Motor neuron (in vitro differentiated cells): Measurements from ENCODE around the gene RNASE13. TPM values are rescaled to one million over a fixed set of nuclear protein-coding genes. Genes with fewer than 3 reads are reported as not detected.

Experiments used
- ATAC-seq, 8 experiments: fragments of 200-7000 bp; cut with Tn5 transposase; replicated peaks in 6 of 8; 2 replicates each; pipeline ENCODE4 v1.8.0; 2021; ENCODE audit warnings: mild to moderate bottlenecking in 8 of 8, moderate library complexity in 8 of 8
- H3K27ac ChIP-seq, 2 donors: fragments of 250-450 bp; sonication (Bioruptor Pico); 2 replicates each; pipeline ENCODE4 v1.9.0; 2021; ENCODE audit warnings: antibody characterized with exemption in 2 of 2, mild to moderate bottlenecking in 2 of 2, moderate library complexity in 1 of 2
- H3K4me1 ChIP-seq, 2 donors: fragments of 250-450 bp; sonication (Bioruptor Pico); replicated peaks in 1 of 2; 2 replicates each; pipeline ENCODE4 v1.6.1; 2021; ENCODE audit warnings: antibody characterized with exemption in 2 of 2, mild to moderate bottlenecking in 2 of 2, moderate library complexity in 1 of 2
- H3K4me3 ChIP-seq, 5 donors: fragments of 250-450 bp; sonication (Bioruptor Pico); 2 replicates each; pipeline ENCODE4 v1.9.0; 2021; ENCODE audit warnings: antibody characterized with exemption in 5 of 5, mild to moderate bottlenecking in 5 of 5, moderate library complexity in 4 of 5
- WGBS, 10 experiments: fragments of 450-650 bp; shearing (Covaris generic); methylation state at CpG; one replicate each; pipeline ENCODE4 v1.0.0; 2022; 5-methylcytosine and 5-hydroxymethylcytosine counted together
- in situ Hi-C, 9 experiments: fragments of 400-800 bp; cut with MboI; loops; one replicate each; pipeline ENCODE4 v1.15.0; 2021; ENCODE audit warnings: low sequenced_read_pairs in 9 of 9, low pct_unique_long_range_greater_than_20kb in 2 of 9; ENCODE audit not compliant: unreplicated experiment in 9 of 9
- total RNA-seq, 8 experiments: library from RNA; unstranded; fragments of 300-600 nt; gene quantifications; 2 replicates each; pipeline versions ENCODE4 v1.2.3 to v1.2.4, GENCODE V29; 2022

Gene RNASE13
- total RNA-seq: under 1 TPM in 3 of 8 experiments, not detected in 5; 0.17 to 0.90 (median 0.70) TPM

GRCh38 chr14:21034707-21035106 is at the start of gene RNASE13:
Gene RNASE13, minus strand, starts transcription at chr14:21034807. Its CDS starts 519 bp downstream, at chr14:21034288.
- H3K27ac ChIP-seq: no peak within 1 kb of the TSS
- H3K4me3 ChIP-seq: no peak within 1 kb of the TSS
- H3K4me1 ChIP-seq: no peaks in the 10 kb centered on the region
- in situ Hi-C loops: no loop called here
- 16 to 100% (median 33%) methylated on average over 1 to 5 of the region's 5 CpGs for WGBS, 10 experiments
- ATAC-seq: no peak

GRCh38 chr14:21084396-21084795 is 49.8 kb upstream of the RNASE13 start:
- 40 to 100% (median 100%) methylated on average over 1 to 2 of the region's 2 CpGs; no CpG with 5 or more reads in 2 of the 10 experiments for WGBS, 10 experiments
- in situ Hi-C loops: no loop called here
- Histone ChIP-seq H3K4me1 (peaks cover 17 to 18% of the 10 kb centered on the region in 2 donors), H3K4me3 (no peak overlapping the region), H3K27ac (no peak overlapping the region)
- no peak for ATAC-seq

GRCh38 chr14:21083565-21084325 is 49.1 kb upstream of the RNASE13 start:
- 50 to 100% (median 83%) methylated on average over 1 to 2 of the region's 11 CpGs; no CpG with 5 or more reads in 2 of the 10 experiments for WGBS, 10 experiments
- no peak overlapping the region for H3K27ac ChIP-seq
- H3K4me1 ChIP-seq: peaks cover 17 to 18% of the 10 kb centered on the region in 2 donors
- H3K4me3 ChIP-seq: no peak overlapping the region
- in situ Hi-C loops: no loop called here
- ATAC-seq: no peak

- ATAC-seq: no peak
- in situ Hi-C loops: no loop called here
- 60 to 100% (median 100%) methylated on average over 1 to 5 of the region's 30 CpGs; no CpG with 5 or more reads in 5 of the 10 experiments for WGBS, 10 experiments
Measured at GRCh38 chr14:21081521-21082142, 47.0 kb upstream of the RNASE13 start.

GRCh38 chr14:21078726-21079125 is 44.1 kb upstream of the RNASE13 start:
- ATAC-seq: no peak
- Histone ChIP-seq H3K4me1 (no peaks in the 10 kb centered on the region), H3K4me3 (no peak overlapping the region), H3K27ac (no peak overlapping the region)
- in situ Hi-C loops: no loop called here
- 67 to 93% (median 87%) methylated on average over 1 to 8 of the region's 10 CpGs; no CpG with 5 or more reads in 6 of the 10 experiments for WGBS, 10 experiments

More at GRCh38 chr14:21081521-21082142, 47.0 kb upstream of the RNASE13 start:
- no peak overlapping the region for H3K27ac ChIP-seq
- no peak overlapping the region for H3K4me3 ChIP-seq
- H3K4me1 ChIP-seq: peaks cover 2 to 4% of the 10 kb centered on the region in 2 donors

GRCh38 chr14:21078287-21078686 is 43.7 kb upstream of the RNASE13 start:
- WGBS, 10 experiments: 69 to 100% (median 92%) methylated on average over 2 to 3 of the region's 5 CpGs; no CpG with 5 or more reads in 6 of the 10 experiments
- in situ Hi-C loops: no loop called here
- no peak overlapping the region for H3K27ac ChIP-seq
- H3K4me3 ChIP-seq: no peak overlapping the region
- ATAC-seq: no peak
- H3K4me1 ChIP-seq: no peaks in the 10 kb centered on the region

GRCh38 chr14:21077672-21078071 is 43.1 kb upstream of the RNASE13 start:
- no peak for ATAC-seq
- Histone ChIP-seq H3K4me1 (no peaks in the 10 kb centered on the region), H3K4me3 (no peak overlapping the region), H3K27ac (no peak overlapping the region)
- in situ Hi-C loops: no loop called here
- WGBS, 10 experiments: 83 to 100% (median 92%) methylated on average over 1 to 2 of the region's 2 CpGs; no CpG with 5 or more reads in 4 of the 10 experiments

GRCh38 chr14:21075719-21076437 is 41.3 kb upstream of the RNASE13 start:
- H3K4me3 ChIP-seq: no peak overlapping the region
- ATAC-seq: no peak
- in situ Hi-C loops: no loop called here
- H3K4me1 ChIP-seq: peaks cover 6% of the 10 kb centered on the region in 2 donors
- no peak overlapping the region for H3K27ac ChIP-seq
- WGBS, 10 experiments: 60 to 100% (median 91%) methylated on average over 1 to 6 of the region's 9 CpGs

GRCh38 chr14:21074398-21075272 is 40.0 kb upstream of the RNASE13 start:
- in situ Hi-C loops: no loop called here
- no peak overlapping the region for H3K4me3 ChIP-seq
- no peak for ATAC-seq
- 88 to 100% (median 93%) methylated on average over 1 to 11 of the region's 26 CpGs; no CpG with 5 or more reads in 5 of the 10 experiments for WGBS, 10 experiments
- peaks cover 6% of the 10 kb centered on the region in 2 donors for H3K4me1 ChIP-seq
- no peak overlapping the region for H3K27ac ChIP-seq

GRCh38 chr14:21073921-21074320 is 39.3 kb upstream of the RNASE13 start:
- in situ Hi-C loops: no loop called here
- 85 to 100% (median 94%) methylated on average over 1 to 5 of the region's 9 CpGs; no CpG with 5 or more reads in 6 of the 10 experiments for WGBS, 10 experiments
- Histone ChIP-seq H3K4me1 (peaks cover 8 to 9% of the 10 kb centered on the region in 2 donors), H3K27ac (no peak overlapping the region), H3K4me3 (no peak overlapping the region)
- no peak for ATAC-seq

- WGBS, 10 experiments: 92 to 100% (median 93%) methylated on average over 1 to 8 of the region's 9 CpGs; no CpG with 5 or more reads in 5 of the 10 experiments
- Histone ChIP-seq H3K4me1 (peaks cover 11 to 16% of the 10 kb centered on the region in 2 donors), H3K27ac (no peak overlapping the region), H3K4me3 (no peak overlapping the region)
- in situ Hi-C loops: no loop called here
- no peak for ATAC-seq
Measured at GRCh38 chr14:21072781-21073339, 38.3 kb upstream of the RNASE13 start.

- Histone ChIP-seq H3K27ac (peak overlapping the region; percentile 91 to 94), H3K4me1 (peaks cover 11 to 16% of the 10 kb centered on the region in 2 donors), H3K4me3 (peak overlapping the region; percentile 60 to 89 (median 79))
- 0 to 63% (median 44%) methylated on average over 2 to 4 of the region's 4 CpGs; no CpG with 5 or more reads in 3 of the 10 experiments for WGBS, 10 experiments
- ATAC-seq: peak in 2 of 8 experiments; percentile 9 to 38
- in situ Hi-C loops: no loop called here
Measured at GRCh38 chr14:21072031-21072473, 37.4 kb upstream of the RNASE13 start.
